ENCODE results near the gene MORN3.
A peak's percentile ranks its signal among the peaks of the same experiment; 100 is the strongest.
"Not testable (repeated sequence)": the region's sequence is repeated elsewhere in the genome, so short reads cannot be mapped to it uniquely, and the experiment has no call there.

The MORN3 gene

GRCh38 chr12:121637231-121637914 lies 32.1 kb downstream of the MORN3 start:
- peak; percentile 67 for DNase-seq

GRCh38 chr12:121634836-121635235 lies 34.6 kb downstream of the MORN3 start:
- DNase-seq, result no peak

DNA sequence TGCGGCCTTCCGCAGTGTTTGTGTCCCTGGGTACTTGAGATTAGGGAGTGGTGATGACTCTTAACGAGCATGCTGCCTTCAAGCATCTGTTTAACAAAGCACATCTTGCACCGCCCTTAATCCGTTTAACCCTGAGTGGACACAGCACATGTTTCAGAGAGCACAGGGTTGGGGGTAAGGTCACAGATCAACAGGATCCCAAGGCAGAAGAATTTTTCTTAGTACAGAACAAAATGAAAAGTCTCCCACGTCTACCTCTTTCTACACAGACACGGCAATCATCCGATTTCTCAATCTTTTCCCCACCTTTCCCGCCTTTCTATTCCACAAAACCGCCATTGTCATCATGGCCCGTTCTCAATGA lies 35.6 kb downstream of the MORN3 start:
- not testable (repeated sequence) for DNase-seq

DNA sequence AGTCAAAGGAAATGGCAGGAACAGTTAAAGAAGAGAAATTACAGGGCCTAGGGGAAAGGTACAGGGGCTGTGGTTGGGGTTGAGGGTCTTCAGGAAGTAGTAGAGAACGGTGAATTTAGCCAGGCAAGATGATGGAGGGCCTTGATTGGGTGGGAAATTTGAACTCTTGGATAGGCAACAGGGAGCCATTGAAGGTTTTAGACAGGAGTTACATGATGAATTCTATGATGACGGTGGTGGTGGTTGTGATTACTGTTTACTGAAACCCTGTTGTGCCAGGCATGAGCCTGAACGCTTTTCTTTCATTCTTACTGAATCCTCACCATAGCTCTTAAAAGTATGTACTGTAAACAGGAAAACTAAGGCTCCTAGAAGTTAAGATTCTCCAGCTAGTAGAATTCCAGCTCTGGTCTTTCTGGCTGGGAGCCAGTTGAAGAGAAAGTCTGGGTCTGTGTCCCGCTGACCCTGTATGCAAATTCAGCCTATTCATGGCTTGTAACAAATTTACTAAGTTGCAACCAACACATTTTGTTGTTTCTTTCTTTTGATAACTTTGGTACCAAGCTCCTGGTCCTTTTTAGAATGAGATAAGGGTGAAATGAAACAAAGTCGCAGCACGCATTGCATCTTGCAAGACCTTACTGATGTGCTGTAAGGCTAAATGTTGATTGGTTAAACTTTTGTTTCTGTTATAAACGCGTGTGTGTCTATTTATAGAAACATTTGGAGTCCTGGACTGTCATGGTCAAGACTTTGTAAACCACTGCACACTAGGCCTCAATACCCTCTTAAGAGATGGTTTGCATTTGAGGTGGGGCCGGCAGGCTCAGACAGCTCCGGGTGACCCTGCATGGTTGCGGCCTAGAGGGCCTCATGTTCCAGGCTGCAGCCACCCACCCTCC lies 37.1 kb downstream of the MORN3 start:
- DNase-seq, result no peak

DNA sequence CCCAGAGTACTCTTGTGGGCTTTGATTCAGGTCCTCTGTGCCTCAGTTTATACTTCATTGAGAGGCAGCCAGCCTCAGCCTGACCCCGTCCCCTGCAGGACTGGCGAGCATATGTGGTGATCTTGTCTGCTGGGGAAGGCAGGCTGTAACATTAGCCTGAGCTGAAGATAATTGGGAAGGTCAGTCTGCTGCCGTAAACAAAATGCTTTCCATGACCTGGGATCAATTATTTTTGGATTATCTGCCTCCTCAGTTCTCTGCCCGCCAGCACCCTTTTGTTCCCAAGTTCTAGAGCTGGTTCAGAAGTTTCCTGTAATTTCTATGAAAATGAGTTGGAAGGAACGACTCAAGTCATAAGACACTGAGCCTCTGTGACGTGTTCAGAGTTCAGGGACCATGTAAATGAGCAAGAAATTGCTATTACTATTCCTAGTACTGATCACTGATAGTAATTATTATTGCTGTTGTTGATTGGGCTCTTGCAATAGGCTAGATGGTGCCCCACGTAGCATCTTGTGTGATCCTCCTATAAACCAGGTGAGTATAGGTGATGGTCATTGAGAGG lies 38.6 kb downstream of the MORN3 start:
- DNase-seq, result no peak

DNA sequence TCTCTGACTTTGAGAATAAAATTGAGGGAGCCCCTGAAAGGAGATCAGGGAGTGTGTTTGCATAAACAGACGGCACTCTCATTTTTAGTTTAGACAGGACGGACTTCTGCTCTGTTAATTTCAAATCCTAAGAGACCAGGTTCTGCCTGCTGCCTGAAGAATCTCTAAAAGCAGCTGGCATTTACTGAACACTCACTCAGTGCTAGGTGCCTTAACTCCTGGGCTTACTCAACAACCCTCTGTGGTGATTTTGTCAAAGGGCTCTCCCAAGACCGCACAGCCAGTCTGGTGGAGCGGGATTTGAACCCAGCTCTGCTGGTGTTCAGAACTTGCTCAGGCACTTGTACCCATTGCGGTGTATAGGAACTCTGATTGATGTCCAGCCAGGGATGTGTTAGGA lies 40.9 kb downstream of the MORN3 start:
- no peak for DNase-seq

DNA sequence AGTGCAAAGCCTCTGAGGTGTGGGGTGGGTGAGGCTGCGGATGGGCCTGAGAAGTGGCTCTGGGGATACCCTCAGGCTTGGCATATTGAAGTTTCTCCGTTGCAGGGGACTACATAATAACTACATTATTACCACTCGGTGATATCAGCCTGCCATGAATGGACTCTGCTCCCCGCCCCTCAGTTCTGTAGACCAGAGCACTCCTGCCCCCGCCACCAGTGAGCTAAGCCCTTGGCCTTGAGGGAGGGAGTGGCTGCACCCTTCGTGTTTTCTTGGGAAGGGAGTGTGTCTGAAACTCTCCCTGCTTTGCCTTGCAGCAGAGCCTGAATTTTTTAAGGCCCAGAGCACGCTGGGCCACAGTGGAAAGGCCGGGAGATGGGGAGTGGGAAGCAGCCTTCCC lies 41.4 kb downstream of the MORN3 start:
- no peak for DNase-seq

GRCh38 chr12:121626853-121627640 lies 42.4 kb downstream of the MORN3 start:
- peak; percentile 87 for DNase-seq

DNA sequence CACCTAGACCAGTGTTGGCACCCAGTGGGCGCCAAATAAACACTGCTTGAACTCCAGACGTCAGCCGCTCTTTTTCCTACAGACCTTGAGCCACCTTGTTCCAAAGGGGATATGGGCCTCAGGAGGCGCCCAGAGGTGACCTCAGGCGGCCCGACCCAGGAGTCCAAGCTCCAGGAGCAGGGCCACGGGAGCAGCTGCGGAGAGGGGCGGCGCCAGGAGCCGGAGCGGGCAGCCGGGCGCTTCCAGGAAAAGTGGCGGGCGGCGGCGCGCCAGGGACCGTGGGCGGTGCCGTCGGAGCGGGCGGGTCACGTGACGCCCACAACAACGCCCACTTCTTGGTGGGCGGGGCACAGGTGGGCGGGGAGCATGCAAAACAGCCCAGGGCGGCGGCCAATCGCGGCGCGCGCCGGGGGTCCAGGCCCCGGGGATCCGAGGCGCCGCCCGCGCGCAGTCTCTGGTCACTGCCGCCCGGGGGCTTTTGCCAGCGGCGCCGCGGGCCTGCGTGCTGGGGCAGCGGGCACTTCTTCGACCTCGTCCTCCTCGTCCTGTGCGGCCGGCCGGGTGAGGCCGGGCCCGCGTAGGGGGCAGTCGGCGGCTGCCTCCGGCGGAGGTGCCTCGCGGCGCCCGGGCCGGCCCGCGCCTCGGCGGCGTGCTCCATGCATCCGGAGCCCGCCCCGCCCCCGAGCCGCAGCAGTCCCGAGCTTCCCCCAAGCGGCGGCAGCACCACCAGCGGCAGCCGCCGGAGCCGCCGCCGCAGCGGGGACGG lies 43.2 kb downstream of the MORN3 start, which contains the start of gene ORAI1:
Gene ORAI1, plus strand, starts transcription at position 444 of the 766 bp plus-strand sequence.
- DNase-seq, result peak; percentile 93

DNA sequence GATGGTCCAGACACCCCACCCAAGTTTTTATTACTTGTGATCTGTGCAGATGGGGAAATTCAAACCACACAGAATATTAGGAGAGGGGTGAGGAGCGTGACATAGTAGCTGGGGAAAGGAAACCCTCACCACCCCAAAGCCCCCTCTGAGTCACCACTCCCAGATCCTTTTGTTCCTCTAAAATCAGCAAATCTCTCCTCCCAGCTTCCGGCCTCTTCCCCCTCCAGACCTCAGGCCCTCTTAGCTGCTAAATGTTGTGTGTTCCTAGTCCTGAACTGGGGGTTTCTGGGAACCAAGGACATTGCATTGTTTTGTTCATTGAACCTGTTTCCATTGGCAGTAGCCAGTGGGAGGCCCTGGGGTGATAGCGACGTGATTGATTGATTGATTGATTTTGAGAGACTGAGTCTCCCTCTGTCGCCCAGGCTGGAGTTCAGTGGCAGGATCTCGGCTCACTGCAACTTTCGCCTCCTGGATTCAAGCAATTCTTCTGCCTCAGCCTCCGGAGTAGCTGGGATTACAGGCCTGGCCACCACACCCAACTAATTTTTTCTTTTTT lies 49.0 kb downstream of the MORN3 start:
- no peak for DNase-seq

GRCh38 chr12:121618659-121619233 lies 50.7 kb downstream of the MORN3 start:
- DNase-seq, result no peak

DNA sequence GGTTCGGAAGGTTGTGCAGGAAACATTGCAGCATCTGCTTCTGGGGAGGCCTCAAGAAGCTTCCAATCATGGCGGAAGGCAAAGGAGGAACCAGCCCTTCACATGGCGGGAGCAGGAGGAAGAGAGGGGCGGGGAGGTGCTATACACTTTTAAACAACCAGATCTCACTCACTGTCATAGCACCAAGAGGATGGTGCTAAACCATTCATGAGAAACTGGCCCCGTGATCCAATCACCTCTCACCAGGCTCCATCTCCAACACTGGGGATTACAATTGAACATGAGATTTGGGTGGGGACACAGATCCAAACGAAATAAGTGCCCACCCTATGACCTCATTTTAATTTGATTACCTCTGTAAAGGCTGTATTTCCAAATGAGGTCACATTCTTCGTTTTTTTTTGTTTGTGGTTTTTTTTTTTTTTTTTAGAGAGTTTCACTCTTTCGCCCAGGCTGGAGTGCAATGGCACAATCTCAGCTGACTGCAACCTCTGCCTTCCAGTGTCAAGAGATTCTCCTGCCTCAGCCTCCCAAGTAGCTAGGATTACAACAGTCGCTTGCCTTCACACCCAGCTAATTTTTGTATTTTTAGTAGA lies 54.5 kb downstream of the MORN3 start:
- DNase-seq, result no peak

DNA sequence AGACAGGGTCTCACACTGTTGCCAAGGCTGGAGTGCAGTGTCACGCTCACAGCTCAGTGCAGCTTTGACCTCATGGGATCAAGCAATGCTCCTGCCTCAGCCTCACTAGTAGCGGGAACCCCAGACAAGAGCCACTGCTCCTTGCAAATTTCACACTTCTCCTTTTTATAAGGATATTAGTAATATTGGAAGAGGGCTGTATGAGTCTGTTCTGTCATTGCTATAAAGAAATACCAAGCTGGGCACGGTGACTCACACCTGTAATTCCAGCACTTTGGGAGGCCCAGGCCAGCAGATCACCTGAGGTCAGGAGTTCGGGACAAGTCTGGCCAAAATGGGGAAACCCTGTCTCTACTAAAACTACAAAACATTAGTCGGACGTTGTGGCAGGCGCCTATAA lies 56.0 kb downstream of the MORN3 start:
- DNase-seq, result no peak

DNA sequence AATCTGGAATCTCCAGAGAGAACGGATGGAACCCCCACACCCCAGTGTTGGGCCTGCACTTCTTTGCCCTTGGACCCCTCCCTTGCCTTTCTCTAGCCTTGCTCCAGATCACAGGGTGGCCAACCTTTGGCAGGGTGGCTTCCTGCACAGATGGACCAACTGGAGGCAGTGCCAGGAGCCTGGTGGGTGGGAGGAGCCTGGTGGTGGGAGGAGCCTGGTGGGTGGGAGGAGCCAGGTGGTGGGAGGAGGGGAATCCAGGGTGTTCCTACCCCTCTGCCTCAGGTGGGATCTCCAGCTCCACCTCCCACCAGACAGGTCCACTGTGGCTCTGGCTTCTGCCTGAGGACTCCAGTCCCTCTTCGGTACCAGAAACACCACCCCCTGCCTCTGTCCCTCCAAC lies 58.1 kb downstream of the MORN3 start:
- no peak for DNase-seq

- no peak for DNase-seq
These were observed 59.0 kb downstream of the MORN3 start for GRCh38 chr12:121610239-121611149.

- no peak for DNase-seq
These were observed 61.2 kb downstream of the MORN3 start for GRCh38 chr12:121608301-121608700.

- DNase-seq, result no peak
These were observed 65.9 kb downstream of the MORN3 start for GRCh38 chr12:121603581-121603980.

GRCh38 chr12:121602766-121603165 lies 66.7 kb downstream of the MORN3 start:
- no peak for DNase-seq

GRCh38 chr12:121600702-121601336 lies 68.6 kb downstream of the MORN3 start:
- DNase-seq, result no peak

Data from CD4-positive, alpha-beta T cell treated with Interleukin-15 for 1 hour (primary cell).